Bronchial epithelial cell (primary cell): ENCODE measurements around the gene MRPL9. TPM values are rescaled to one million over a fixed set of nuclear protein-coding genes. Genes with fewer than 3 reads are reported as not detected.

Experiments used
- DNase-seq: peaks from one replicate; pipeline ENCODE4 v3.0.0-alpha.2; 2010; ENCODE audit warnings: low read depth
- FAIRE-seq: peaks from 2 replicates; lab custom pipeline; 2011; peaks lifted over from hg19 to GRCh38; lab: Jason Lieb, UNC
- H3K27me3 ChIP-seq: 2 replicates; pipeline ENCODE4 v1.5.1; 2011; ENCODE audit warnings: low read length; ENCODE audit not compliant: control insufficient read depth, insufficient read depth
- H3K36me3 ChIP-seq: 2 replicates; pipeline ENCODE4 v1.5.1; 2011; ENCODE audit warnings: low read length; ENCODE audit not compliant: control insufficient read depth, insufficient read depth
- H3K4me3 ChIP-seq: 2 replicates; pipeline ENCODE4 v1.5.1; 2011; ENCODE audit warnings: mild to moderate bottlenecking, low read depth, low read length, control low read depth
- CTCF ChIP-seq: IDR thresholded peaks from 2 replicates; pipeline ENCODE4 v1.5.1; 2011; ENCODE audit warnings: mild to moderate bottlenecking, moderate library complexity, low read length, control low read depth, inconsistent platforms; ENCODE audit not compliant: insufficient read depth, severe bottlenecking
- total RNA-seq: library from RNA; depleted of rRNA; stranded (reverse); fragments of >200 nt; gene quantifications from 2 replicates; pipeline ENCODE4 v1.2.1, GENCODE V29; 2014

The MRPL9 gene
- total RNA-seq, 1 donor from 2014 or later: 83.2 TPM

DNA sequence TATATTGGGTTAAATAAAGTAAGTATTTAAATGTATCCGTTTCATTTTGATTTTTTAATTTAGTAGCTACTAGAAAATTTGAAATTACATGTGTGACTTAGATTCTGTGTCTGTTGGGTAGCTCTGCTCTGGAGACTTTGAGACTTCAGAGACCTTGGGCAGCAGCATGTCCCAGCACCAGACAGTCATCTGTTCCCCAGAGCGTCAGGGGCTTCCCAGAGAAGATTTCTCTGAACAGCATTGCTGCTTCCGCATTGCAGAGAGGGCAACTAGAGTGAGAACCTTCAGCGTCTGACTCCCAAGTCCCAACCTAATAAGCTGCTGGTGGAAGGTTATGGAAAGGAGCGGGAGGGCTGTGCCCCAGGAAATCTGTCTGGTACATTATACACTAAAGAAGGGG, 35.3 kb upstream of the MRPL9 start:
- Histone ChIP-seq H3K36me3 (no peaks in the 10 kb centered on the region), H3K27me3 (peaks cover 4% of the 10 kb centered on the region), H3K4me3 (no peak overlapping the region)
- DNase-seq (no peak), FAIRE-seq (no peak)
- TF ChIP-seq CTCF: no peak

- Histone ChIP-seq H3K4me3 (peak overlapping the region; percentile 91), H3K27me3 (no peaks in the 10 kb centered on the region), H3K36me3 (no peaks in the 10 kb centered on the region)
- no peak for TF ChIP-seq CTCF
- FAIRE-seq (no peak), DNase-seq (no peak)
Measured at GRCh38 chr1:151790940-151791651, 27.8 kb upstream of the MRPL9 start.

DNA sequence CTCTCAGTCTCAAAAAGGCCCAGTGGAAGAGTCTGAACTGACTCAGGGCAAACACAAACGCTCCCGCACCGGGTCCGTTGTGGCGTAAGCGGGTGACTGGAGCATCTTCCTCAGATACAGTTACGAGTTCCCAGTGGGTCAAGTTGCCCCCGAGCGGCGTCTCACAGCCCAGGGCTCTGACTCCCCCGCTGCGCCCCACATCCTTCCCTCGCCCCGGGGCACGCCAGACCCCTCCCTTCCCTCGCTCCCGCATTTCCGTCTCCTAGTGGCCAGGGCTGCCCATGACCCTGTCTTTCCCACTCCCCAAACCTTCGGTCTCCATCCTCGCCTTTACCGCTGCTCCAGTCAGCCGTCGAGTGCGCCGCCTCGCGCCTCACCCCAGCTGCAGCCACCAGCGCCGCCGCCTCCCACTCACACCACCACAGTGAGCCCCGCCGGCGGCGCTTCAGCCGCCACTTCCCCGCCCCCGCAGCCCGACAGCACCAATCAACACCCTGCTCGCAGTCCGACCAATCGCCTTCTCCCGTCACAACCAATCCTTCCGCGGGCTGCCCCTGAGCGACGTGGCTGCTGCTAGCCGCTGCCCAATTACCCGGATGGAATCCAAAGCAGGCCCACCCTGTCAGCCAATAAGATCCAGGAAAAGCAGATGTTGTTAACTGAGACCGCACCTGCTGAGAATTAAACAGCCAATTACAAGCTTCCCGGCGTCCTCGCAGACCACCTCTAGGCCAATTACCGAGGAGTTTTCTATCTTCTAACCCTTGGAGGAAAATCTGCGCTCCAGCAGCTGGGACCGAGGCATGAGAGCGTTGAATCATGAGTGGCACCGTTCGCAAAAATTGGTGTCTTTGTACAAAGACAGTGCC, 27.0 kb upstream of the MRPL9 start, which contains the start of gene TDRKH:
TDRKH (minus strand) TSS at position 430 of the 869 bp plus-strand sequence. CDS start 7,478 bp downstream, outside the sequence.
- H3K36me3 ChIP-seq: no peaks in the 10 kb centered on the region
- FAIRE-seq (no peak), DNase-seq (peak; percentile 99)
- no peaks in the 10 kb centered on the region for H3K27me3 ChIP-seq
- peak; percentile 22 for TF ChIP-seq CTCF
- H3K4me3 ChIP-seq: peak within 1 kb of the TSS; percentile 91

DNA sequence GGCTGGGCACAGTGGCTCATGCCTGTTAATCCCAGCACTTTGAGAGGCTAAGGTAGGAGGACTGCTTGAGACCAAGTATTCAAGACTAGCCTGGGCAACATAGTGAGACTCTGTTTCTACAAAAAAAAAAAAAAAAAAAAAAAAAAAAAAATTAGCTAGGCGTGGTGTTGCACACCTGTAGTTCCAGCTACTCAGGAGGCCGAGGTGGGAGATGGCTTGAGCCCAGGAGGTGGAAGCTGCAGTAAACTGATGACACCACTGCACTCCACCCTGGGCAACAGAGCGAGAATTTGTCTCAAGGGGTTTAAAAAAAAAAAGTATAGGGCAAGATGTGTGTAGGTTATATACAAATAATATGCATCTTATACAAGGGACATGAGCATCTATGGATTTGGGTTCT, 24.4 kb upstream of the MRPL9 start:
- no peak for FAIRE-seq
- no peak for TF ChIP-seq CTCF
- Histone ChIP-seq H3K36me3 (no peaks in the 10 kb centered on the region), H3K27me3 (no peaks in the 10 kb centered on the region), H3K4me3 (no peak overlapping the region)
- no peak for DNase-seq

DNA sequence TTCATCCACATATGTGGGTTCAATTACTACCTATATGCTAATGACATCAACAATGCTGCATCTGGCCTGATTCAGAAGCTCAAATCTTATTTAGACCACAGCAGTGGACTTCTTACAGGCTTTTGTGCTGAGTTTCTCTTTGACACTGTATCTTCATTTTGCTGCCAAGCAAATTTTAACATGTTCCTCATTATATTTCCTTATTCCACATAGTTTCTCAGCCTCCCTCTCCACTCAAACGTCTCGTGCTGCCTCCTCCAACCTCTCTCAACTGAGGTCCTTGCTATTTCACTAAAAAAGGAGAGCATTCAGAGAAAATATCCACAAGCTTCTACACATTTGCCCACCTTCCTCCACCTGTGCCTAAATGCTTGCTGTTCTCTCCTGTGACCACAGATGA, 20.5 kb upstream of the MRPL9 start:
- DNase-seq (no peak), FAIRE-seq (no peak)
- H3K36me3 ChIP-seq: no peaks in the 10 kb centered on the region
- H3K27me3 ChIP-seq: no peaks in the 10 kb centered on the region
- H3K4me3 ChIP-seq: no peak overlapping the region
- TF ChIP-seq CTCF: no peak
